ENCODE data around the gene GBX1.

The GBX1 gene

GRCh38 chr7:151138153-151138851, 29.2 kb downstream of the GBX1 start:
- no peak for DNase-seq

GRCh38 chr7:151137791-151138152, 29.7 kb downstream of the GBX1 start:
- DNase-seq = no peak

GRCh38 chr7:151137076-151137675, 30.3 kb downstream of the GBX1 start:
- no peak for DNase-seq

- DNase-seq = no peak
Measured at GRCh38 chr7:151135866-151136843, 31.3 kb downstream of the GBX1 start.

- no peak for DNase-seq
Measured at GRCh38 chr7:151135525-151135845, 32.0 kb downstream of the GBX1 start.

- DNase-seq = no peak
Measured at GRCh38 chr7:151134743-151135524, 32.6 kb downstream of the GBX1 start.

- no peak for DNase-seq
Measured at GRCh38 chr7:151133986-151134742, 33.3 kb downstream of the GBX1 start.

- no peak for DNase-seq
Measured at GRCh38 chr7:151133266-151133985, 34.1 kb downstream of the GBX1 start.

- no peak for DNase-seq
Measured at GRCh38 chr7:151132461-151133205, 34.9 kb downstream of the GBX1 start.

- DNase-seq = no peak
Measured at GRCh38 chr7:151131592-151132293, 35.8 kb downstream of the GBX1 start.

- no peak for DNase-seq
Measured at GRCh38 chr7:151131224-151131591, 36.3 kb downstream of the GBX1 start.

GRCh38 chr7:151130741-151131157, 36.7 kb downstream of the GBX1 start:
- DNase-seq = no peak

GRCh38 chr7:151129960-151130591, 37.4 kb downstream of the GBX1 start:
- no peak for DNase-seq

GRCh38 chr7:151129117-151129959, 38.2 kb downstream of the GBX1 start:
- DNase-seq = no peak

GRCh38 chr7:151128716-151129115, 38.8 kb downstream of the GBX1 start:
- no peak for DNase-seq

GRCh38 chr7:151128144-151128543, 39.4 kb downstream of the GBX1 start:
- no peak for DNase-seq

GRCh38 chr7:151126491-151127137, 40.9 kb downstream of the GBX1 start:
- DNase-seq = no peak

GRCh38 chr7:151125846-151126481, 41.5 kb downstream of the GBX1 start:
- no peak for DNase-seq

All from GF-D8 (cell line).